Astrocyte (in vitro differentiated cells and primary cell): ENCODE results near the gene DHRS4.
"Not testable (repeated sequence)": the region's sequence is repeated elsewhere in the genome, so short reads cannot be mapped to it uniquely, and the experiment has no call there.

Experiments used
- CTCF ChIP-seq: IDR thresholded peaks from 2 replicates; pipeline ENCODE4 v1.5.1; 2011; ENCODE audit warnings: low read depth, mild to moderate bottlenecking, inconsistent platforms, low read length, moderate library complexity; ENCODE audit not compliant: insufficient read depth
- EZH2 ChIP-seq: IDR thresholded peaks from 2 replicates; pipeline ENCODE4 v1.6.1; 2012; ENCODE audit warnings: mild to moderate bottlenecking, low read length, inconsistent platforms; ENCODE audit not compliant: insufficient read depth

GRCh38 chr14:23989734-23990445, 36.3 kb downstream of the DHRS4 start:
- TF ChIP-seq CTCF, EZH2: not testable (repeated sequence)
